Sigmoid colon (tissue), 7 donors: ENCODE measurements around the gene SGPP2. TPM values are rescaled to one million over a fixed set of nuclear protein-coding genes. Genes with fewer than 3 reads are reported as not detected.

ENCODE experiments used
- DNase-seq: peaks from one replicate; pipeline ENCODE4 v3.0.0-alpha.2; 2019
- H3K27ac ChIP-seq, 4 donors: fragments of 200-600 bp; sonication (generic); one replicate each; pipeline ENCODE4 v1.5.1; 2016 to 2019; ENCODE audit warnings: mild to moderate bottlenecking in 1 of 4
- H3K27me3 ChIP-seq, 3 donors: fragments of 200-600 bp; sonication (generic); one replicate each; pipeline ENCODE4 v1.5.1; 2019; ENCODE audit warnings: mild to moderate bottlenecking in 1 of 3
- H3K36me3 ChIP-seq, 4 donors: fragments of 200-600 bp; sonication (generic); one replicate each; pipeline ENCODE4 v1.5.1; 2016 to 2019
- H3K4me1 ChIP-seq, 4 donors: fragments of 200-600 bp; sonication (generic); one replicate each; pipeline ENCODE4 v1.5.1; 2017 to 2019
- H3K4me3 ChIP-seq, 4 donors: fragments of 200-600 bp; sonication (generic); one replicate each; pipeline ENCODE4 v1.5.1; 2017 to 2019; ENCODE audit warnings: mild to moderate bottlenecking in 2 of 4, moderate library complexity in 1 of 4
- H3K9me3 ChIP-seq, 4 donors: fragments of 200-600 bp in 3 of 4; sonication (generic) in 3 of 4; one replicate each; pipeline versions ENCODE4 v1.5.1 to v1.6.1; 2013 to 2019
- EP300 ChIP-seq, 4 donors: sonication (generic); formaldehyde crosslinking; IDR thresholded peaks; one replicate each; pipeline ENCODE4 v1.6.1; 2017; ENCODE audit warnings: antibody characterized with exemption in 4 of 4
- POLR2A ChIP-seq, 2 donors: fragments of 450-650 bp; IDR thresholded peaks; one replicate each; pipeline ENCODE4 v1.6.1; 2016; ENCODE audit warnings: antibody characterized with exemption in 2 of 2, mild to moderate bottlenecking in 2 of 2, moderate library complexity in 2 of 2
- POLR2AphosphoS5 ChIP-seq, 4 donors: sonication (generic); formaldehyde crosslinking; IDR thresholded peaks; one replicate each; pipeline ENCODE4 v1.6.1; 2017; ENCODE audit warnings: antibody characterized with exemption in 4 of 4
- WGBS, 2 donors: extraction: QIAGEN DNeasy Blood & Tissue Kit; methylation state at CpG; one replicate each; pipeline ENCODE4 v1.1.7; 2013; 5-methylcytosine and 5-hydroxymethylcytosine counted together
- intact Hi-C: fragments of 100-400 bp; cut with DNase I; formaldehyde crosslinking; loops from one replicate; pipeline ENCODE4 v1.15.1; 2023
- polyA plus RNA-seq, 3 donors: library from polyadenylated mRNA; stranded (reverse); fragments of 200-250 nt; gene quantifications; one replicate each; pipeline ENCODE4 v1.2.3, GENCODE V29; 2013
- total RNA-seq, 4 donors: library from RNA; depleted of rRNA; stranded (reverse); fragments of >200 nt; gene quantifications; one replicate each; pipeline ENCODE4 v1.1.0, GENCODE V29; 2016
- TF ChIP-seq, protein P1 (sequence below), 4 experiments: fragments of 450-650 bp in 3 of 4; fragments of 200-600 bp in 1 of 4; IDR thresholded peaks; one replicate each; pipeline ENCODE4 v1.5.1; 2016 to 2019; ENCODE audit warnings: antibody characterized with exemption in 4 of 4, mild to moderate bottlenecking in 3 of 4, moderate library complexity in 2 of 4
- donor health status: healthy with polysubstance abuse.
- donor health status: Bipolar disorder and iron deficiency.
- donor health status: healthy.

The SGPP2 gene
- total and polyA plus RNA-seq, 7 donors = 0.49 to 25.1 (median 1.1) TPM

- 62 to 64% methylated on average over 6 of the region's 6 CpGs for WGBS, 2 donors
- no peaks in the 10 kb centered on the region for H3K36me3 ChIP-seq
- no peak for TF ChIP-seq POLR2AphosphoS5 (IDR thresholded peaks at IDR 0.05)
- TF ChIP-seq, protein P1, sequence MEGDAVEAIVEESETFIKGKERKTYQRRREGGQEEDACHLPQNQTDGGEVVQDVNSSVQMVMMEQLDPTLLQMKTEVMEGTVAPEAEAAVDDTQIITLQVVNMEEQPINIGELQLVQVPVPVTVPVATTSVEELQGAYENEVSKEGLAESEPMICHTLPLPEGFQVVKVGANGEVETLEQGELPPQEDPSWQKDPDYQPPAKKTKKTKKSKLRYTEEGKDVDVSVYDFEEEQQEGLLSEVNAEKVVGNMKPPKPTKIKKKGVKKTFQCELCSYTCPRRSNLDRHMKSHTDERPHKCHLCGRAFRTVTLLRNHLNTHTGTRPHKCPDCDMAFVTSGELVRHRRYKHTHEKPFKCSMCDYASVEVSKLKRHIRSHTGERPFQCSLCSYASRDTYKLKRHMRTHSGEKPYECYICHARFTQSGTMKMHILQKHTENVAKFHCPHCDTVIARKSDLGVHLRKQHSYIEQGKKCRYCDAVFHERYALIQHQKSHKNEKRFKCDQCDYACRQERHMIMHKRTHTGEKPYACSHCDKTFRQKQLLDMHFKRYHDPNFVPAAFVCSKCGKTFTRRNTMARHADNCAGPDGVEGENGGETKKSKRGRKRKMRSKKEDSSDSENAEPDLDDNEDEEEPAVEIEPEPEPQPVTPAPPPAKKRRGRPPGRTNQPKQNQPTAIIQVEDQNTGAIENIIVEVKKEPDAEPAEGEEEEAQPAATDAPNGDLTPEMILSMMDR (IDR thresholded peaks at IDR 0.05) = peak; percentile 32 to 69 (median 46)
- H3K9me3 ChIP-seq = no peaks in the 10 kb centered on the region
- H3K27ac ChIP-seq = no peak overlapping the region
- H3K27me3 ChIP-seq = no peaks in the 10 kb centered on the region
- no peak for DNase-seq
- intact Hi-C loops = loop anchor here (1.0 to 5.0 kb wide), 2 partner anchors 50 to 244 kb away; no protein-coding TSS in a partner anchor
- no peak overlapping the region for H3K4me3 ChIP-seq
- H3K4me1 ChIP-seq = no peaks in the 10 kb centered on the region
These were observed 137.7 kb downstream of the SGPP2 start for GRCh38 chr2:222561817-222562645.

GRCh38 chr2:222563106-222563718, 138.9 kb downstream of the SGPP2 start:
- Histone ChIP-seq H3K4me1 (peaks cover 0 to 2% (median 0%) of the 10 kb centered on the region in 4 donors), H3K27me3 (no peaks in the 10 kb centered on the region), H3K27ac (no peak overlapping the region), H3K36me3 (peaks cover 0 to 5% (median 0%) of the 10 kb centered on the region in 4 donors), H3K4me3 (no peak overlapping the region), H3K9me3 (no peaks in the 10 kb centered on the region)
- no peak for TF ChIP-seq EP300 (IDR thresholded peaks at IDR 0.05)
- no peak for TF ChIP-seq POLR2AphosphoS5 (IDR thresholded peaks at IDR 0.05)
- TF ChIP-seq, protein P1 (IDR thresholded peaks at IDR 0.05) = no peak
- TF ChIP-seq POLR2A (IDR thresholded peaks at IDR 0.05) = no peak
- 75 to 81% methylated on average over 11 of the region's 11 CpGs for WGBS, 2 donors
- intact Hi-C loops = loop anchor here (5.0 kb wide), 1 partner anchor 49 kb away; no protein-coding TSS in a partner anchor
- DNase-seq = no peak

DNA sequence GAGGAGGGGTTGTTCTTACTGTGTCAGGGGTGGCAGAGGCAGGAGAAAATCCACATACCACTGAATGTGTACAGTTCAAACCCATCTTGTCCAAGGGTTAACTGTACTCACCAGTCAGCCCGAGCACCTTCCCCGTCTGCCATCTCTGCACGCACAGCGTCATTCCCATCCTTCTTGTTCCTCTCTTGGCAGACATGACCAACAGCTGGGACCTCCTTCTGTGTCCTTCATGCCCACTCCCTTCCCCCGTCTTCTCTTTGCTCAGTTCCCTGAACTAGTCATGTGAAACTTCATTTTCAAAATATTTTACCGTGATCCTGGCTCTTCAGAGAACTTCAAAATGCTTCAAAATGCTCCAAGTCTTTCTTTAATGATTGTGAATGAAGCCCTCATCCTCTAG, 139.6 kb downstream of the SGPP2 start:
- no peak overlapping the region for H3K27ac ChIP-seq
- DNase-seq = no peak
- TF ChIP-seq EP300 (IDR thresholded peaks at IDR 0.05) (no peak), POLR2AphosphoS5 (IDR thresholded peaks at IDR 0.05) (no peak), POLR2A (IDR thresholded peaks at IDR 0.05) (no peak)
- TF ChIP-seq, protein P1 (IDR thresholded peaks at IDR 0.05) = no peak
- no peaks in the 10 kb centered on the region for H3K9me3 ChIP-seq
- WGBS, 2 donors = 86 to 89% methylated on average over 6 of the region's 6 CpGs
- H3K4me3 ChIP-seq = no peak overlapping the region
- peaks cover 0 to 5% (median 0%) of the 10 kb centered on the region in 4 donors for H3K36me3 ChIP-seq
- H3K27me3 ChIP-seq = no peaks in the 10 kb centered on the region
- intact Hi-C loops = loop anchor here (5.0 kb wide), 1 partner anchor 48 kb away; no protein-coding TSS in a partner anchor
- peaks cover 0 to 10% (median 6%) of the 10 kb centered on the region in 4 donors for H3K4me1 ChIP-seq

DNA sequence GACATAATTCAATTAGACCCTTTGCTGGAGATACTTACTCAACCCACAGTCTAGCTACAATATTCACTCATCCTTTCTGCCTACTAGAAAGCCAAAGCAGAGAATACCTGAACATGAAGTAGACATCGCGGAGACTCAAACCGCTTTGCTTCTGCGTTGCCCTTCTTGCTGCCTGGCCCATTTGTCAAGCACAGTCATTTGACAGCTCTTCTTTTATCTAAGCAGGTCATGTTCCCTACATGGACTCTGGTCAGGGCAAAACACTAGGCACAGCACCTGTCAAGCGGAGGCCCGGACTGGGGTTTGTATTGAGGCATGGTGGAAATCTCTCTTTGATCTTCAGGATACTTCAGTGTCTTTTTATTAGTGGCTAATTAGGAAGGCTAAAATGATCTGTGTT, 141.9 kb downstream of the SGPP2 start:
- intact Hi-C loops = no loop called here
- Histone ChIP-seq H3K9me3 (no peaks in the 10 kb centered on the region), H3K4me3 (no peak overlapping the region), H3K4me1 (peaks cover 0 to 32% (median 24%) of the 10 kb centered on the region in 4 donors), H3K27ac (no peak overlapping the region), H3K27me3 (no peaks in the 10 kb centered on the region), H3K36me3 (peaks cover 0 to 5% (median 0%) of the 10 kb centered on the region in 4 donors)
- TF ChIP-seq EP300 (IDR thresholded peaks at IDR 0.05) (no peak), POLR2A (IDR thresholded peaks at IDR 0.05) (no peak), POLR2AphosphoS5 (IDR thresholded peaks at IDR 0.05) (no peak)
- TF ChIP-seq, protein P1 (IDR thresholded peaks at IDR 0.05) = no peak
- no peak for DNase-seq
- WGBS, 2 donors = 97% methylated on average over 6 of the region's 6 CpGs
